GM15510 (cell line): Measurements from ENCODE around the gene GFER.
A peak's percentile ranks its signal among the peaks of the same experiment; 100 is the strongest.

Experiments
- POLR2A ChIP-seq: IDR thresholded peaks from 3 replicates; pipeline ENCODE4 v1.6.1; 2011; ENCODE audit warnings: borderline replicate concordance; ENCODE audit not compliant: insufficient read length; ENCODE audit errors: extremely low read depth

Gene GFER

DNA sequence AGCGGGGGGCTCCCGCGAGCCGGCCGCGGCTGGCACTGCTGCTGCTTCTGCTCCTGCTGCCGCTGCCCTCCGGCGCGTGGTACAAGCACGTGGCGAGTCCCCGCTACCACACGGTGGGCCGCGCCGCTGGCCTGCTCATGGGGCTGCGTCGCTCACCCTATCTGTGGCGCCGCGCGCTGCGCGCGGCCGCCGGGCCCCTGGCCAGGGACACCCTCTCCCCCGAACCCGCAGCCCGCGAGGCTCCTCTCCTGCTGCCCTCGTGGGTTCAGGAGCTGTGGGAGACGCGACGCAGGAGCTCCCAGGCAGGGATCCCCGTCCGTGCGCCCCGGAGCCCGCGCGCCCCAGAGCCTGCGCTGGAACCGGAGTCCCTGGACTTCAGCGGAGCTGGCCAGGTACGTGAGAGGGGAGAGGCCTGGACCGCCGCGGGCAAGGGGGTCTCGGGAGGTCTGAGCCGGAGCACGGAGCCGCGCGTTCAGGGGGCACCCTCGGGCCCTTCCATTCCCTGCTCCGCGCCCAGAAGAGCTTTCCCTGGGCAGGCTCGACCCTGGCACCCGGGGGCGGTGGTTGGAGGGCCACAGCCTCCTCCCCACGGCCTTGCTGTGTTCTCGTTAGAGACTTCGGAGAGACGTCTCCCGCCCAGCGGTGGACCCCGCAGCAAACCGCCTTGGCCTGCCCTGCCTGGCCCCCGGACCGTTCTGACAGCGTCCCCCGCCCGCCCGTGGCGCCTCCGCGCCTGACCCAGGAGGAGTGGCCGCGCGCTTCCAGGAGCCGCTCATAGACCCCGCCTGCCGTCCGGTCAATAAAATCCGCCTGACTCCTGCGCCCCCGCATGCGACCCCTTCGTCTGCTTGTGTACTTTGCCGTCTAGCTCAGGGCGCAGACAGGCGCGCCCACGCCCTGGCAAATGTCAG lies 36.2 kb downstream of the GFER start:
- no peak for TF ChIP-seq POLR2A

DNA sequence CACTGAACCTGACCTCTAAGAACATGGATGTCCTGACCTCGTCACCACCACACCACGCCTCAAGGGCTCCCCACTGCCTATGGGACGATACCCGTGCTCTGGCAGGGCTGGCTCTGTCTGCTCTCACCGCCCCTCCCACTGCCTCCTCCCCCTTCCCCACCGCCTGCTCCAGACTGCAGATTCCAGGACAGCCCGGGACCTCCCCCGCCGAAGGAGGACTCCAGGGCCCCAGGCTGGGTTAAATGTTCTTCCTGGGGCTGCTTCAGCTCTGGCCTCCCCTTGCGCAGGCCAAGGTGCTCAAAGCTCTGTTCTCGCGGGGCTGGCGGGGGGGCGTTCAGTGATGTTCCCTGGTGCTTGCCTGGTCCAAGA lies 38.7 kb downstream of the GFER start:
- TF ChIP-seq POLR2A, result no peak

DNA sequence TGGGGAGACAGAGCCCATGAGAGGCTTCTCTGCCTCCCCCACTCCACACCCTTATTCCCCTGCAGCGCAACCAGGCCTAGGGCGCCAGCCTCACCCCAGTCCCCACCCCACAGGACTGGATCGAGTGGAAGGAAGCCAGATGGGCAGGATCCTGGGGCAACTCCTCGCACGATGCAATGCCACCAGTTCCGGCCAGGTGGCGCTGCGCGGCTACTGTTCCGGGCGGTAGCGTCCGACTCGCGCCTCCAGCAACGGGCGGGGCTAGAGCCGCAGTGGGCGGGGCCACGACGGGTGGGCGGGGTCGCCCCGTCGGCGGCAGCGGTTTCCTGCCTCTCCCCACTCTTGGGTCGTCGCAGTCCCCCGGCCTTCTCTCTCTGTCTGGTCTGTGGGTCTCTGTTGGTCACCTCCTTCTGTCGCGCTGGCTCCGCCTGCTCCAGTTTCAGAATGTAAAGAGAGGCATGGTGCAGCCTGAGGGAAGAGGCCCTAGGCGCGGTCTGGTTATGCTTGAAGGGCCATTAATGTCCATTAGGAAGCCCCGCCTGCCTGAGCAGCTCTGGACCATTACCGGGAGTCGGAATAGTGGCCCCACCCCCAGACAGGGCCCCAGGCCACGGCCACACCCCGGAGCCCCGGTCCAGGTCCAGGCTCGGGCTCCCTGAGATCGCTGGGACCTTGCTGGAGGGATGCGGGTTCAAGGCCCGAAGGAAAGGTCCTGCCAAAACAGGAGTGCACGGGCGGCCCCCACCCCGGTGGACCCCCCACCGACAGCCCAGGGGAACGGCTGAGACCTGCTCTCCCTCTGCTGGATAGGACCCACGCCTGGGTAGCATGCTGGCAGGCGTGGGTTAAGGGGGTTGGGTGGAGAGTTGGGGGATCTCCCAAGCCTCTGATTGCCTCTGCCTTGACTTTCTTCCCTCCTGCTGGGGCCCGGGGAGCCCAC lies 39.4 kb downstream of the GFER start:
- peak; percentile 40 for TF ChIP-seq POLR2A

DNA sequence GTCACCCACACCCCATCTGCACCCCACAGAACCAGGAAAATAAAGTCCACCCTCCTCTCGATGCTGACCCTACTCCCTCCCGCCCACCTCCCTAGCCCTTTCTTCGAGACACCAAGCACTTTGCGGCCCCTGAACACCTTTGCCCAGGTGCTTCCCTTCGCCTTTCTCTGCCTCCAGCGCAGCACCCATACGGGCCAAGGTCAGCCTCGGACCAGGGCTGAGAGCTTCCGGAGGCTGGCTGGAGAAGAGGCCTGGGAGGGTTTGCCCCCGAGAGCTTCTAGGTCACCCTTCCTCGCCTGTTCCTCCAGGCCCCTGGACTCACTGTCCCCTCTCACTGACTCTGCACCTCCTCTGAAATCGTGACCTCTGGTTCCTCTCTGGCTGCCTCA lies 40.0 kb downstream of the GFER start:
- TF ChIP-seq POLR2A, result no peak

DNA sequence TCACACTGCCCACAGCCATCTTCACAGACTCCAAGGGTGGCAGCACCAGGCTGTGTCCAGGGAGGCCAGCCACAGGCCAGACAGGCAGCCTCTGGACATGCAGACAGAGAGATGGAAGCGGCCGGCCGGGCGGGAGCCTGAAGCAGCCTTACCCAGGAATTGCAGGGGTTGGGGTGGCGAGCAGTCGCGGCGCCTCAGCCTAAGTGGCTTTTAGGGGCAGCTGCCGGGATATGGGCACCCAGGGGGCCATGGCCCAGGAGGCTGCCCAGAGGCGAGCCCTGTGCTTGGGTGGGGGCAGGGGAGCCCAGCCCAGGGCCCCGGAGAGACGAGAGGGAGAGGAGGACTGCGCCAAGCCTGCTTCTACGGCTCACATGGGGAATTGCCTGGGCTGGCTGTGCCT lies 41.3 kb downstream of the GFER start:
- no peak for TF ChIP-seq POLR2A

DNA sequence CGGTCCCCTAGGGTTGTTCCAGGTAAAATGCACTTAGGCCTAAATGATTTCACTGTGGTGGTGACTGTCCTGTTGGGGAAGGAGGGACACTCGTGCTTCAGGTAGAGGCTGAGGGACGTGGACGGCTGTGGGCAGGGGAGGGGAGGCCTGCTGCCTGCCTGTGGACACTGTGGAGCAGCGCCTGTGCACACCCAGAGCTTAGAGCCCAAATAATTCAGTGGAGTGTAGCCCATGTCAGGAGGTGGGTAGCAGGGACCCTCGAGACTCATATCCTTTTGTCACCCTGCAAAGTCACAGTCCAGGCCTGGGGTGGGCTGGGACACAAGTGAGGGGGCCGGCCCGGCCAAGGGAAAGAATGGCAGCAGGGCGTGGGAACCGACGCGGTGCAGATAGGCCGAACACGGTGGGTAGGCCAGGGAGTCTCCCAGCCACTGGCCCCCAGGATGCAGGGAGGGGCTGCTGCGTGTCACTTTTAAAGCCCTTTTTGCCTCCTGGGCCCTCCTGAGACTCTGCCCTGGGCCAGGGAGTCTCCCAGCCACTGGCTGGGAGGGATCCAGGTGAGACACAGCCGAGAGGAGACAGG lies 42.0 kb downstream of the GFER start:
- TF ChIP-seq POLR2A, result no peak

DNA sequence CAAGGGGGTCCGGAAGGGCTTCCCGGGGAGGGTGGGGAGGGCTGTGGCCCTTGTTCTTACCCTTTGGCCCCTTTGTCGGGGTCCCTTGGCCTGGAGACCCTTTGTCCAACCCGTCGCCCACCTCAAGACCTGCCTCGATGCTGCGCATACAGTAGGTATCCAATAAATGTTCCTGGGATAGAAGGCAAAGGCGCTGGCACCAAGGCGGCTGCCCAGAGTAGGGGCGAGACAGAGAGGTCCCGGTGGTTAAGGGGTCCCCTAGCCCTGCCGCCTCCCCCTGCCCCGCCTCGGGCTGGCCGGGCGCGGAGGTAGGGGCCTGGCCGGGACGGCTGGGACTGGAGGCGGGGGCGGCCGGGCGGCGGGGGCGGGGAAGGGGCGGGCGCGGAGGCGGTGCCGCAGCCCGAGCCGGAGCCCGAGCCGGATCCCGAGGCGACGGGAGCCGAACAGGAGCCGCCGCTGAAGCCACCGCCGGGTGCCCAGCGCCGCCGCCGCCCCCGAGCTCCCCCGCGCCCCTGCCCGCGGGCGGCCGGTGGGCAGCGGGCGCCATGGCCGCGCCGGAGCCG lies 42.5 kb downstream of the GFER start, which contains the start of gene NHERF2:
NHERF2 (plus strand) TSS at position 442 of the 563 bp plus-strand sequence; CDS start at position 546, 104 bp downstream.
- no peak for TF ChIP-seq POLR2A

DNA sequence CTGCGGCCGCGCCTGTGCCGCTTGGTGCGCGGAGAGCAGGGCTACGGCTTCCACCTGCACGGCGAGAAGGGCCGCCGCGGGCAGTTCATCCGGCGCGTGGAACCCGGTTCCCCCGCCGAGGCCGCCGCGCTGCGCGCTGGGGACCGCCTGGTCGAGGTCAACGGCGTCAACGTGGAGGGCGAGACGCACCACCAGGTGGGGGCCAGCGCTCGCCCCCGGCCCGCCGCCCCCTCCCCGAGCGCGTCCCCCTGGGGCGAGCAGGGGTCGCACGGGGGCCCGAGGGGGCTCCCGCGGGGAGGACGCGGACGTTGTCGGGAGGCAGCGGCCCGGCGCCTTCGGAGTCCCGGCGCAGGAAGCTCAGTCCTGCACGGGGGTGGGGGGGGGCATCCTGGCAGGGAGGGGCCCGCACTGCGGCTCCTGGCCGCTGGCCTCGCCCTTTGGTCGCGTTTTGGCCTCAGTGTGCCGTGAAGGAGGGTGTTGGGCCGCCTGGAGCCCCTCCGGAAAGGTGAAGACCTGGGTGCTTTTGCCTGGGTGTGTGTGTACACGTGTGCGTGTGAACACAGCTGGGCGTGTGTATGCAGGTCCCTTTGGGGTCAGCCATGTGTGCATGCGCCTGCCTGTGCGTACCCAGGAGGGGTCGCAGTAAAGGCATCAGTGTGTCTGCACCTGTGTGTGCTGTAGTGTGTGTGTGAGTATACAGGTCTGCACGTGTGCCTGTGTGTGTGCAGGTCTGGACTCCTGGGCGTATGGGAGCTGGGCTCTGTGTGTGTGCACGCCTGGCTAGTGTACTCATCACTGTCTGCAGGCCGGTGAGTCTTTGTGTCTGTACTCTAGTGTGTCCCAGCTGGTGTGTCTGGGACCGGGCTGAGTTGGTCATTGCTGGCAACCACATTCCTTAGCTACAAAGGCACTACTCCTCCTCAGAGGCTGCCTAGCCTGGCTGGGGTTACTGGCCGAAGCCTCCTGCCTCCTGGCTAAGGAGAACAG lies 43.3 kb downstream of the GFER start:
- no peak for TF ChIP-seq POLR2A

DNA sequence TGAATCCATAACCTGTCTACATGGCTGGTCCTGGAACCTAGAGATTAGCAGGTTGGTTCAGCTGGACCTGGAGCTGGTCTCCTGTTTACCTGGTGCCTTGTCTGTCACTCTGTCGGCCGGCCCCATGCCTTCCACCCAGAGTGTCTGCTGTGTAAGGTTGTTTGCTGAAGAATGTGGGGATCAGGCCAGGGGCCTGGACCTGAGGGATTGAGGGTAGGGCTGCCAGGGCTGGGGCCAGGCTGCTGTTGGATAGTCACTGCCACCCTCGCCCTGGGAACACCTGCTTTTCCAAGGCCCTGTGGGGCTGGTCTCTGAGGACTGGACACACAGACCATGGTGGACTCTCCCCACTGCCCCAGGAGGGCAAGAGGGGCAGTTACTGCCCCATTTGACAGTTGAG lies 44.2 kb downstream of the GFER start:
- no peak for TF ChIP-seq POLR2A

DNA sequence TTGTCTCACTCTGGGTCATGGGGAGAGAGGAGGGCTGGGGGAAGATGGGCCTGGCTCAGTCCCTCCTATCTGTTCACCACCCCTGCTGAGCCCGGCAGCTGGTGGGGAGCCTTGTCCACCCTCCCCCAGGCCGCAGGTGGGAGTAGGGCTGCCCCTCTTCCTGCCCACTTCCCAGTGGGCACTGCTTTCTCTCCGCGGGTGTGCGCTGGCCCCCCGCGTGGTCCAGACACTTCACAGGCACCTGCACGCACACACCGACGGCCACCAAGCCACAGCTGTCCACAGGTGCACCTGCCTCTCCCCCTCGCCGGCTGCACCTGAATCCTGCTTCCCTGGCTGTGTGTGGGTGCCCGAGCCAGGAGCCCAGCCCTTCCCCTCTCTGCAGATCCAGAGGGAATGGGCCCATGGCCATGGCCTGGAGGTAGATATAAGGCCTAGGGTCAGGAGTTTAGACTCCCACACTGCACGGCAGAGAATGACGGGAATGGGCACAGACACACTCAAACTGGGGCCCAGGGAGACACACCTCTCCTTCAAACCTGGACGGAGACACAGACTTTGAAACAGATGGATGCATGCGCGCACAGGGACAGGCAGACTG lies 44.7 kb downstream of the GFER start:
- TF ChIP-seq POLR2A, result no peak

DNA sequence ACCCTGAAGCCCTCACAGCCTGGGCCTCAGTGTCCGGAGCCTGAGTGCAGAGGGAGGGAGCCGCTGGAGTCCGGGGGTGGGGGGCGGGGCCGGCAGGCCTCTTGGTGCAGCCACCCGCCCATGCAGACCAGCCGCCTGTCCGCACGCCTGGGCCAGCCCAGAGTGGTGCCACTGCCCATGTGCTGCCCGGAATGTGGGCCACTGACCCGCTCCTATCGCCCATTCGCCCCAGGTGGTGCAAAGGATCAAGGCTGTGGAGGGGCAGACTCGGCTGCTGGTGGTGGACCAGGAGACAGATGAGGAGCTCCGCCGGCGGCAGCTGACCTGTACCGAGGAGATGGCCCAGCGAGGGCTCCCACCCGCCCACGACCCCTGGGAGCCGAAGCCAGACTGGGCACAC lies 45.4 kb downstream of the GFER start:
- TF ChIP-seq POLR2A, result no peak

DNA sequence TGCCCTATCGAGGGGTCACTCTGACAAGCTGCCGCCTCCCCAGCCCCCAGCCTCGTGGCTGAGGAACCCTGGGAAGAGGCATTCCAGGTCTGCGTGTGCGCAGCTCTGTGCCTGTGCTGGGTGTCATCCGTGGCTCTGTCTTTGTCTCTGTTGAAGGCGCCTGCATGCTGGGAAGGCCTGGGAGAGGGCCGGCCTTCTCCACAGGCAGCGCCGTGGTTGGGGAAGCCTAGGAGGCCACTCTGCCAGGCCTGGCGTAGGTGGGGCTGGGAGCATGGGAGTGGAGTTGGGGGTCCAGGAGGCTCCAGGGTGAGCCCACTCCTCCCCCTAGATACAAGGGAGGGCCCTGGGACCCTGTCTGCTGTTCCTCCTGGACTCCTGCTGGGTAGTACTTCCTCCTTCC lies 46.0 kb downstream of the GFER start:
- no peak for TF ChIP-seq POLR2A

DNA sequence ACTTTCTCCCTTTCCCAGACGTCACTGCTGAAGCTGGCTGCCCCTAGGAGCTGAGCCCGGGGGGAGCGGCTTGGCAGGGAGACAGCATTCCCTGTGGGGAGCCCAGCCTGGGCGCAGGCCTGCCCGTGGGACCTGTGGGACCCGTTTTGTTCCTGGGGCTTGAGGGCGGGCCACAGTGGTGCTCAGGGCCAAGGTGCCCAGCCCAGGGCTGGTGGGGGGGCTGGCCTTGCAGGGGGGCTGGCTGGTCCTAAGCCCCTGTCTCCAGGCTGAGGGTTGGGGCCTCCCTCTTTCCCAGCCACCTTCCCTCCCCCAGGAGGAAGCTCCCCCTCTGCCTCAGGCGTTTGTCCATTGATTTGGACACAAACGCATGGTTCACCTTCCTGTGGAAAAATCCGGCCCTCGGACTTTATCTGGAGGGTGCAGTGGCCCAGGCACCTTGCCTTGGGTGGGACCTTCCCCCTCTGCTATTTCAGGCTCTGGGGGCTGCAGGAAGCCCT lies 47.1 kb downstream of the GFER start:
- no peak for TF ChIP-seq POLR2A
